GM18498 (cell line): ENCODE data around the gene JUND.

Experiments used
- ATAC-seq: cut with Tn5 transposase; IDR thresholded peaks from one replicate; pipeline ENCODE4 v1.9.1; 2021; ENCODE audit warnings: mild to moderate bottlenecking, moderate library complexity; ENCODE audit not compliant: unreplicated experiment

Gene JUND

DNA sequence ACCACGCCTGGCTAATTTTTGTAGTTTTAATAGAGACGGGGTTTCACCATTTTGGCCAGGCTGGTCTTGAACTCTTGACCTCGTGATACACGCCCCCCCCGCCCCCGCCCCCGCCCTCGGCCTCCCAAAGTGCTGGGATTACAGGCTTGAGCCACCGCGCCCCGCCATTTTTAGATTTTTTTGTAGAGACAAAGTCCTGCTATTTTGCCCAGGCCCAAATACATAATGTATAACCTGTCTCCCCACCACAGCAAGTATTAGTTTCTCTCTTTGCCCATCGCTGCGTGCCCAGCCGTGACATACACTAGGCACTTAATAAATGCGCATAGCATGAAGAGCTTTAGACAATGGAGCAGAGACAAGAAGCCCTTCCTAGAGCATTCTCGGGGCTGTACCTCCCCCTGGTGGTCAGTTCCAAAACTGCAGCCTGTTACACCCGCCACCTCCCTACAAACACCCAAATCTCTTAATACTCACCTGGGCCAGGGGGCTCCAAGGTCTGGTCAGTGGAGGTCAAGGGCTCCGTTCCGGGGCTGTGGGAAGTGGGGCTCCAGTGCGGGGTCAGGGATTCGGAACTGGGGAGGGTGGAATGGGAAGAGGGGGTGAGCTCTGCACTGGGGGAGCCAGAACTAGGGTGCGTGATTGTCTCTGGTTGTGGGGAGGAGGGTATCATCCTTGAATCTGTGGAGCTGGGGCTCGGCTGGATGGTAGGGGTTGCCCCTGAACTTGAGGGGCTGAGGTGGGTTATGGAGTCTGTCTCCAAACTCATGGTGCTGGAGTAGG is 29.6 kb downstream of the JUND start:
- no peak for ATAC-seq

DNA sequence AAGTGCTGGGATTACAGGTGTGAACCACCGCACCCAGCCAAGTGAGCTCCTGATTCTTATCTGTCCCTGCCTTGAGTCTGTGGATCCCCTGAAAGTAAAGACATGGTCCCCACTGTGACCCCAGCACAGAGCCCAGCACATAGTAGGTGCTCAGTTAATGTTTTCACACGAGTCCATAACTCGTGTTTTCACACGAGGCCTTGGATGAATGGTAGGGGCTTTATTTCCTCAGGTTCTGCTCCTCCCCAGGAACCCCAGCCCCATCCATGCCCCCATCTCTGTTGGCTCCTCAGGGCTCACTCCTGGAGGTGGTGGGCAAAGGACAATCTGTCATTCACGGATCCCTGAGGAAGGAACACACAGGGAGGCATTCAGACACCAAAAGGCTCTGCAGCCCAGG is 31.6 kb downstream of the JUND start:
- no peak for ATAC-seq

- ATAC-seq, result no peak
Observed at GRCh38 chr19:18245297-18245696, 36.1 kb downstream of the JUND start.

- no peak for ATAC-seq
Observed at GRCh38 chr19:18239303-18239702, 42.1 kb downstream of the JUND start.

GRCh38 chr19:18234194-18234593 is 47.2 kb downstream of the JUND start:
- ATAC-seq, result no peak

DNA sequence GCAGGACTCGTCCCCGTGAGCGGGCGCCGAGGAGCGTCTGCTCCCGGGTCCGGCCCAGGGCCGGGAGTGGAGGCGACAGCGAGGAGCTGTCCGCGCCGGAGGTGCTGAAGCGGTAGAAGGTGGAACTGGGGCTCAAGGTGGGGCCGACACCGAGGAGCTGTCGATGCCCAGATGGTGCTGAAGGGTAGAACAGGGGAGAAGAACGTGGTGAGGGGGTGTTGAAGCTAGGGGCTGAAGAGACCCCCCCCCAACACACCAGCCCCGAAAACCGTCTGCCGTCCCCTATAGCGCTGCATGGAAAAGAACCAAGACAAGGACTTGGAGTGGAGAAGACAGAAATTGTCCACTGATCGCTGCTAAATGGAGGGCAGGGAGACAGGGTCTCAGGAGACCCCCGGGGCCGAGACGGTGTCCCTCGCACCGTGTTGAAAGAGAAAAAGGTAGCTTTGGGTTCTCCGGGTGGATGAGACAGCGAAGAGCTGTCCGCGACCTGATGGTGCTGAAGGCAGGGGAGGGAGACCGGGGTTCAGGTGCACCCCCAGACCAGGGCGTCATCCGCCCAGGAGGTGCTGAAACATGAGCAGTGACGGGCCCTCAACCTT is 48.1 kb downstream of the JUND start:
- ATAC-seq, result no peak

- no peak for ATAC-seq
Observed at GRCh38 chr19:18232540-18233223, 48.7 kb downstream of the JUND start.

DNA sequence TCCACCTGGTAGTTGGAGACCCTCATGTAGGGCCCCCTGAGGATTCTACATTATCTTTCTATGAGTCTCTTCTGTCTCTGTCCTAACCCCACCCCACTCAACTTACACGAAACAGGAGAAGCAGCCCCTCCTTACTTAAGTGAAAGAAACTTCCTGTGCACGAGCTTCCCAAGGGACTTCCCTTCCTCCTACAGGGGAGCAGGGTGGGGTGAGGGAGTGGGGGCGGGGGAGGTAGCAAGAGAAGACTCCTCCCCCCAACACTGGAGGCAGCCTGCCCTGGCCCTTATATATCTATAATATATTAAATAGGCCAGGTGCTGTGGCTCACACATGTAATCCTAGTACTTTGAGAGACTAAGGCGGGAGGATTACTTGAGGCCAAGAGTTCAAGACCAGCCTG is 49.6 kb downstream of the JUND start:
- ATAC-seq, result no peak

- ATAC-seq, result no peak
Observed at GRCh38 chr19:18230941-18231734, 50.3 kb downstream of the JUND start.

GRCh38 chr19:18229915-18230314 is 51.5 kb downstream of the JUND start:
- ATAC-seq, result no peak
